Ectodermal cell (in vitro differentiated cells): Measurements from ENCODE around the gene RAB15.

Source experiments
- H3K27ac ChIP-seq: 2 replicates; pipeline ENCODE4 v1.7.0; 2013; ENCODE audit warnings: mild to moderate bottlenecking, low read depth, low read length; ENCODE audit not compliant: insufficient read depth, poor library complexity, severe bottlenecking
- H3K27me3 ChIP-seq: 2 replicates; pipeline ENCODE4 v1.7.0; 2013; ENCODE audit warnings: mild to moderate bottlenecking, low read length; ENCODE audit not compliant: insufficient read depth, control insufficient read depth, poor library complexity, severe bottlenecking
- H3K36me3 ChIP-seq: one replicate; pipeline ENCODE4 v1.7.0; 2013; ENCODE audit warnings: low read length; ENCODE audit not compliant: control insufficient read depth, insufficient read depth
- H3K4me1 ChIP-seq: one replicate; pipeline ENCODE4 v1.7.0; 2013; ENCODE audit warnings: low read length; ENCODE audit not compliant: control insufficient read depth, insufficient read depth
- H3K4me3 ChIP-seq: 2 replicates; pipeline ENCODE4 v1.7.0; 2013; ENCODE audit warnings: low read depth, low read length, control low read depth; ENCODE audit not compliant: insufficient read depth
- H3K9me3 ChIP-seq: 2 replicates; pipeline ENCODE4 v1.7.0; 2013; ENCODE audit warnings: mild to moderate bottlenecking, low read length, moderate library complexity; ENCODE audit not compliant: control insufficient read depth
- WGBS, 2 experiments: methylation state at CpG; one replicate each; pipeline ENCODE4 v1.1.7; 2013; ENCODE audit warnings: missing lambda C conversion rate in 2 of 2; 5-methylcytosine and 5-hydroxymethylcytosine counted together

RAB15 gene

DNA sequence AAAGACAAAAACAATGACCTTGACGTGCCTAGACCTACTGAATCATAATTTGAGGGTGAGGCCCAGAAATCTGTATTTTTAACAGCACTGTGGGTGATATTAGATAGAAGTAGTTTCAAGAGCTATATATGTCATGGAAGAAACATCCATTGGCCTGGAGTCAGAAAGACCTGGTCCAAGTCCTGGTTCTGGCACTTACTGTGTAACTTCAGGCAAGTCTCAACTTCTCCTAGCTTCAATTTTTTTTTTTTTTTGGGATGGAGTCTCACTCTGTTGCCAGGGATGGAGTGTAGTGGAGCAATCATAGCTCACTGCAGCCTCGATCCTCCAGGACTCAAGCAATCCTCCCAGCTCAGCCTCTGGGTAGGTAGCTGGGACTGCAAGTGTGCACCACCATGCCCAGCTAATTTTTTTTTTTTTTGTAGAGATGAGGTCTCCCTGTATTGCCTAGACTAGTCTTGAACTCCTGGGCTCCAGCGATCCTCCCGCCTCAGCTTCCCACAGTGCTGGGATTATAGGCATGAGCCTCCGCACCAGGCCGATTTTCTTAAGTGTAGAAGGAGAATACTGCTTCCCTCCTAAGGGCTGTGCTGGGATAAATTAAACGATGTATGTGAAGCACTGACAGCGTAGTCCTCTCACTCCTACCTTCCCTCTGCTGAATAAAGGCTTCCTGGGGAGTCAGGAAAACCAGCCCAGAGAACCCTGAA lies 15.3 kb downstream of the RAB15 start:
- 82 to 90% methylated on average over 8 of the region's 8 CpGs for WGBS, 2 experiments
- no peaks in the 10 kb centered on the region for H3K4me1 ChIP-seq
- no peak overlapping the region for H3K27ac ChIP-seq
- H3K9me3 ChIP-seq, result no peaks in the 10 kb centered on the region
- H3K4me3 ChIP-seq, result no peak overlapping the region
- no peaks in the 10 kb centered on the region for H3K36me3 ChIP-seq
- no peaks in the 10 kb centered on the region for H3K27me3 ChIP-seq

DNA sequence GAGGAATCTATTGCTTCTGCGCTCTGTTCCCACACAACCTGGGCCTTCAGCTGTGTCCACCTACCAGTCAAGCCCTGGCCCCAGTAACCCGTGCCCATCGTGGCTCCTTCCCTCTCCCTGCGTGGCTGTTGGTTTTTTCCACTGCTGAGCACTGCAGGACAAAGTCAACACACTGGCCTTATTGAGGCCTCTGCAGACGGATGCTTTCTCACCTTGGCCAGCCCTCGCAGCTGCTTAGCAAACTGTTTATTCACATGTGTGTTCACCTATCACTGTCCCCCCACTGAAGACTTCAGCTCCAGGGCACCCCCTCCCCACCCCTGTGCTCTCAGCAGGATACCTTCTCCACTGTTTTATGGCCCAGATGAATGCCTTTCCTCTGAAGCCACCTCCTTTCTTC lies 16.8 kb downstream of the RAB15 start:
- Histone ChIP-seq H3K27me3 (no peaks in the 10 kb centered on the region), H3K4me3 (no peak overlapping the region), H3K9me3 (no peaks in the 10 kb centered on the region), H3K36me3 (no peaks in the 10 kb centered on the region), H3K27ac (no peak overlapping the region), H3K4me1 (no peaks in the 10 kb centered on the region)
- WGBS, 2 experiments, result 59 to 62% methylated on average over 6 of the region's 6 CpGs

DNA sequence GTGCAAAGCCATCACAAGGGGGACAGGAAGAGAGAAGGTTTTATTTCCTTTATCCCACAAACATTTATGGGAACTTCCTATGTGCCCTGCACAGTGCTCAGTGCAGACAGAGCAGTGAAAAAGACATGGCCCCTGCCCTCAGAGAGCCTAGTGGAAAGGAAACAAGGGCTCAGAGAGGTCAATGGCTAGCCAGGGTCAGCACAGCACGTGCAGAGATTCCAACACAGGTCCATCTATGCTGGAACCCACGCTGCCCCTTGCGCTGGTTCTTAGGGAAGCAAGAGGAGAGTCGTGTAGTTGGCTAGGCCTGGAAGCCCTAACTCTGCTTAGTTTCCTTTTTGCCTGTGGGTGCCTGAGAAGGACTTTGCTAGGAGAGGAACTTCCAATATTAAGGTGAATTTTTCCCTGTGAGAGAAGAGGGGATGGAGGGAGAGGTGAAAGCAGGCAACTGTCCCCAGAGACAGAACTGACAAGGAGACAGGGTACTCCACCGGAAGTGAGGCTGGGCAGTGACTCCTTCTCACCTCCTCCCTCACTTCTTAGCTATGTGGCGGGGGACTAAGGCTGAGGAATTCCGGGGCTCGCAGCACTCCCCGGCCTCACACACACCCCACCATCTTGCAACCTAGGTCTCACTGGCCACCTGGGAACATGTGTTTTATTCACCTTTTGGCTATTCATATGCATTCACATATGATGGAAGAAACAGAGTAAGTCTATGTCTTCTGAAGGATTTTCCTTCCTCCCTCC lies 17.5 kb downstream of the RAB15 start:
- 91 to 95% methylated on average over 9 of the region's 9 CpGs for WGBS, 2 experiments
- no peaks in the 10 kb centered on the region for H3K4me1 ChIP-seq
- H3K4me3 ChIP-seq, result no peak overlapping the region
- no peaks in the 10 kb centered on the region for H3K9me3 ChIP-seq
- H3K27ac ChIP-seq, result no peak overlapping the region
- no peaks in the 10 kb centered on the region for H3K36me3 ChIP-seq
- no peaks in the 10 kb centered on the region for H3K27me3 ChIP-seq

DNA sequence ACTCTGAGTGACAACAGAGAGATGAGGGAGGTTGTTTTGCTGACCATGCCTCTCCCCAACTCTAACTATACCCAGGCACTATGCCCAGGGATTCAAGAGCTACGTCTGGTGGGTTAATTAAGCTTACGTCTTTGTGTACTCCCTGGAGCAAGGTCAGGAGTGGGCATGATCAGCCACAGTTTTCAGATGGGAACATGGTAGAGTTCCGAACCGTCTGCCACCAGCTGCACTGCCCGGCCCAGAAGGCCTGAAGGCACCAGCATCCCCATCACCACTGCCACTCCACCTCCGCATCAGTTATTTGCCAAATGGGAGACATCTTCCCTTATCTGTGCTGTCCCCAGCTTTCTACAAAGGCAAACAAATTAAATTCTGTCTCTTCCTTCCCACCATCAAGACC lies 18.5 kb downstream of the RAB15 start:
- H3K4me1 ChIP-seq, result no peaks in the 10 kb centered on the region
- no peak overlapping the region for H3K27ac ChIP-seq
- no peaks in the 10 kb centered on the region for H3K36me3 ChIP-seq
- no peak overlapping the region for H3K4me3 ChIP-seq
- no peaks in the 10 kb centered on the region for H3K27me3 ChIP-seq
- WGBS, 2 experiments, result 93 to 94% methylated on average over 6 of the region's 6 CpGs
- no peaks in the 10 kb centered on the region for H3K9me3 ChIP-seq

DNA sequence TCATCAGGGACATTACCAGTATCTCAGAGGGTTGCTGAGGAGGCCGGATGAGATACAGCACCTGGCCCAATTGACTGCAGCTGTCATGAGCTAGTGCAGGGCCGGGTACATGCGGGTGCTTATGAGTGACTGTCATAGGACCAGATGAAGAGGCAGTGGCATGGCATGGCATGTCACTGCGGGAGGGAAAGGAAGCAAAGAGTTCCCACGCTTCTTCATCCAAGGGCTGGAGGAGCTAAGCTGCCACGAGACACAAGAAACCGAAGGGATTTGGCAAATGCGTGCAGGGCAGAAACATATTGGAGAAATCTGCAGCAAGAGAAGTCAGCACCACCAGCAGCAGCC lies 18.9 kb downstream of the RAB15 start:
- Histone ChIP-seq H3K4me1 (no peaks in the 10 kb centered on the region), H3K9me3 (no peaks in the 10 kb centered on the region), H3K4me3 (no peak overlapping the region), H3K27me3 (no peaks in the 10 kb centered on the region), H3K27ac (no peak overlapping the region), H3K36me3 (no peaks in the 10 kb centered on the region)
- 94% methylated on average over 8 of the region's 8 CpGs for WGBS, 2 experiments

DNA sequence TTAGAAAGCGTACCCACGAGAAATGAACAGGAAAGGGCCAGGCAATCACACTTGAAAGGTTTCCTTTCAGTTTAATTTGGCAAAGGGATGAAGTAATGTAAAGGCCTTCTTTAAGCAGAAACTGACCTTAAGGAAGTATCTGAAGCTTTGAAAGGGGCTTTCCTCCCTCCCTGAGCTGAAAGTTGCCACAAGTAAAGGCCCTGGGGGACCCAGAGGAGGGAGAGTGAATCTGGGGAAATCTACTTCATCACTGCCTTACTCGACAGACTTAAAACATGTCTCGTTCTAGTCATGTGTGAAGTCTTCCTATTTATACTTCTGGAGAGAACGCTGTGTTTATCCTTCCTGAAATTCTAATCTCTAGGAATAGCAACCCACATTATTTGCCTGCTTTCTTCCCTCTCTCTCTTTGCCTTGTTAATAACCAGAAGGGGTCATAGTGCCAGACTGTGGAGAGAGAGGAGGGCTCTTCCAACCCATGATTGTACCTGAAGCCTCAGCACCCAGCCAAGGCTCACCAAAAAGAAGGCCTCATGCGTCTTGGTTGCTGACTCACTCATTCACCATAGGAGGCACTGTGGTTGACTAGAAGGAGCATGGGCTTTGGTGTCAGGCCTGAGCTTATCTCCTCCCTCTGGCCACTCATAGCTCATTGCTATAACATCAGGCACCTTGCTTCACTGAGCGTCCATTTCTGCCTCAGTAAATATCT lies 19.4 kb downstream of the RAB15 start:
- H3K4me3 ChIP-seq, result no peak overlapping the region
- no peaks in the 10 kb centered on the region for H3K27me3 ChIP-seq
- no peak overlapping the region for H3K27ac ChIP-seq
- no peaks in the 10 kb centered on the region for H3K9me3 ChIP-seq
- 86 to 89% methylated on average over 7 of the region's 7 CpGs for WGBS, 2 experiments
- no peaks in the 10 kb centered on the region for H3K4me1 ChIP-seq
- H3K36me3 ChIP-seq, result no peaks in the 10 kb centered on the region

DNA sequence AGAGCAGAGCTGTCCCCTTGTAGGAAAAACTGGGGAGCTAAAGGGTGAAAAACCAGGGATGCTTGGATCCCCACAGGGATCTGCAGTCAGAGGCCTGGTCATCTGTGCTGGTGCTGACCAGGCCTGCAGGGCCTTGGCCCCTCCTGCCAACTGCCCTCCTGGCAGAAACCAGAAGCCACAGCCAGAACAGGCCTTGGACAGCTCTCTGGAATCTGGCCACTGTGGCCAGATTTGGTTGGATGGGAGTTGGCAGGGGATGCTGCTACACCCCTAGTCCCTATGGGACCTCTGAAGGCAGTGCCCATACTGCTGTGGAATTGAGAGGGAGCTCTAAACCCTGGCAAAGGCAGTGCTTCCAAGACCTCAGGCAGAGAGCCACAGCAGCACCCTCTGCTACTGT lies 20.4 kb downstream of the RAB15 start:
- Histone ChIP-seq H3K27ac (no peak overlapping the region), H3K27me3 (no peaks in the 10 kb centered on the region), H3K9me3 (no peaks in the 10 kb centered on the region), H3K4me1 (no peaks in the 10 kb centered on the region), H3K36me3 (no peaks in the 10 kb centered on the region), H3K4me3 (no peak overlapping the region)

DNA sequence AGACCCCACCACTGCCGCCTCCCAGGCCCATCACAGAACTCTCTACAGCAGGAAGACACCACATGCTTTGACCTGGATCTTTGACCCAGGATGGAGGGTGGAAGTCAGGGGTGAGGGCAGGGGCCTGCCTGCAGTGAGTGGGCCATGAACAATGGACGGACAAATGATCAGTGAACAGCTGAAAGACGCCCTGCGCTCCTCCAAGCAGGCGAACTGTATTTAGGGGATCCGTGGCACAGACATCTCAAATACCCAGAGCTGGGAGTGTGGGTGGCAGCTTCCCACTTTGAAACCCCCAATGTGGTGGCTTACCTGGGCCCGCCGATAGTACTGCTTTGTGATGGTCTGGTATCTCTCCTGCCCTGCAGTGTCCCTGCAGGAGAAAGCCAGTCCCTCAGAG lies 20.8 kb downstream of the RAB15 start:
- Histone ChIP-seq H3K27ac (no peak overlapping the region), H3K36me3 (no peaks in the 10 kb centered on the region), H3K4me1 (no peaks in the 10 kb centered on the region), H3K9me3 (no peaks in the 10 kb centered on the region), H3K4me3 (no peak overlapping the region), H3K27me3 (no peaks in the 10 kb centered on the region)
- WGBS, 2 experiments, result 94 to 95% methylated on average over 8 of the region's 8 CpGs

DNA sequence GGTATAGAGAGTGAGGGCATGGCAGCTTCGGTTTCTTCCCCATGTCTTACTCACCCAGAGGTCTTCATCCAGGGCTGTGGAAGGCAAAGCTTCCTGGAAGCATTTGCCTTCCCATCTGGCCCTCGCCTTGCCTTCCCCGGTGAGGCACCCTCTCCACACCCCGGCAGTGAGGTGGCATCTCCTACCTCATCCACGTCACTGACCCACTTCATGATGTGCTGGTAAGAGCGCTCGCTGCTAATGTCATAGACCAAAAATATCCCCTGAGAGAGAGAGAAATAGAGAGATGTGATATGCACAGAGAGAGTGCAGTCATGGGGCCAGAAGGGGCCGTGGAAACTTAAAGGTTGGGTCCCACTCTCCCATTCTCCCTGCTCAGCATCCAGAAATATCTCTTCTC lies 21.2 kb downstream of the RAB15 start:
- no peaks in the 10 kb centered on the region for H3K27me3 ChIP-seq
- H3K4me1 ChIP-seq, result no peaks in the 10 kb centered on the region
- 96% methylated on average over 8 of the region's 8 CpGs for WGBS, 2 experiments
- no peaks in the 10 kb centered on the region for H3K9me3 ChIP-seq
- no peak overlapping the region for H3K27ac ChIP-seq
- no peak overlapping the region for H3K4me3 ChIP-seq
- H3K36me3 ChIP-seq, result no peaks in the 10 kb centered on the region

DNA sequence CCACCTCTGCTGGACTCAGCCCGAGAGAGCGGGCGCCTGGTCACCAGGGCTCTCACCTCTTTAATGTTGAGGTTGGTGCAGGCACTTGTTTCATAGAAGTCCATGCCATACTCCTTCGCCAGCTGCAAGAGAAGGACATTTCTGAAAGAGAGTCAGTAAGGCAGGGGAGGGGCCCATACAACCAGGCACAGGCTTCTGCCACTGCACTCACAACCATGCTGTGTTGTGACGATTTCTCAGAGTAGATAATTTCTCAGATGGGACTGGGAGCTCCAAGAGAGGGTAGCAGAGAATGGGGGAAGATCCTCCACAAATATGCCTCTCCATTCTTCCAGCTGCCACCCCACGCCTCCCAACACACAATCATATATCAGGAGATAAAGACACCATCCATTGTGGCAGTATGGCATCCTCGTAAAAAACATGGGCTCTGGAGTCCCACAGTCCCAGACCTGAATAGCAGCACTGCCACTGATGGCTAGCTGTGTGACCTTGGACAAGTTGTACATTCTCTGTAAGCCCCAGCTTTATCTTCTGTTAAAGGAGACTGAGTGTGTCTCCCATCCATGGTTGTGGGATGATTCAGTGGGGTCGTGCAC lies 23.4 kb downstream of the RAB15 start:
- no peak overlapping the region for H3K4me3 ChIP-seq
- WGBS, 2 experiments, result 93 to 94% methylated on average over 8 of the region's 8 CpGs
- no peaks in the 10 kb centered on the region for H3K9me3 ChIP-seq
- H3K27ac ChIP-seq, result no peak overlapping the region
- H3K27me3 ChIP-seq, result no peaks in the 10 kb centered on the region
- no peaks in the 10 kb centered on the region for H3K4me1 ChIP-seq
- H3K36me3 ChIP-seq, result no peaks in the 10 kb centered on the region
